ENCODE results near the gene IL2RA.

DNA sequence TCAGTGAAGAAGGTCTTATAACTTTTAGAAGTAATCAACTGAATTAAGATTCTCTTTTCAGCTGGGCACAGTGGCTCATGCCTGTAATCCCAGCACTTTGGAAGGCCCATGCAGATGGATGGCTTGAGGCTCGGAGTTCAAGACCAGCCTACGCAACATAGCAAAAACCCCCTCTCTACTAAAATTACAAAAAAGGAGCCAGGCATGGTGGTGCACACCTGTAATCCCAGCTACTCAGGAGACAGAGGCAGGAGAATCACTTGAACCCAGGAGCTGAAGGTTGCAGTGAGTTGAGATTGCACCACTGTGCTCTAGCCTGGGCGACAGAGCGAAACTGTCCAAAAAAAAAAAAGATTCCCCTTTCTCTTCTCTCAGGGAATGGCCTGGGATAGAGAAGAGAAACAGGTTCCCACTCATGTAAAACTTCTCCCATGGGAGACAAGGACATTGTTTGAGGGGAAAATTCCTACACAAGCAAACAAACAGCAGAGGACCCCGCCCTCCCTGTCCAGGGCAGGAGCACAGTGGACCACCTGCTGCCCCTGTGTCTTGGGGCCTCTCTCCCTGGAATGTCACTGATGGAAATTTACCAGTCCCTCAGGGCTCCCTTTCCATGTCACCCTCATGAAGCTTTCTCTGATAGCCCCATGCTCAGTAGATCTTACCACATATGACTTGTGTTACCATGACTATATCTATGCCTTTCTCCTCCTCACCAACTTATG, 5.6 kb downstream of the IL2RA start:
- TF ChIP-seq POLR2AphosphoS5 (IDR thresholded peaks at IDR 0.05; ENCODE audit: borderline replicate concordance, low read depth, low read length) (no peak), EZH2 (IDR thresholded peaks at IDR 0.05) (no peak), FOXP2 (optimal IDR thresholded peaks at IDR 0.05; ENCODE audit: control extremely low read depth, extremely low read length, insufficient read depth) (no peak)
